GM13976 (cell line): Measurements from ENCODE around the gene MND1.

Experiments
- DNase-seq: peaks from one replicate; pipeline ENCODE4 v3.0.0; 2012; ENCODE audit warnings: low spot score
- in situ Hi-C: fragments of 300-500 bp; cut with MboI; formaldehyde crosslinking; loops from one replicate; pipeline ENCODE4 v1.12.0; 2022; ENCODE audit warnings: low sequenced_read_pairs, mixed read lengths, inconsistent platforms; ENCODE audit not compliant: unreplicated experiment
- TF ChIP-seq, protein P1 (sequence below): IDR thresholded peaks from 2 replicates; pipeline ENCODE4 v1.5.1; 2012; ENCODE audit warnings: borderline replicate concordance, mild to moderate bottlenecking; ENCODE audit not compliant: insufficient read depth; ENCODE audit errors: extremely low read depth, missing control alignments, control extremely low read depth

Gene MND1

DNA sequence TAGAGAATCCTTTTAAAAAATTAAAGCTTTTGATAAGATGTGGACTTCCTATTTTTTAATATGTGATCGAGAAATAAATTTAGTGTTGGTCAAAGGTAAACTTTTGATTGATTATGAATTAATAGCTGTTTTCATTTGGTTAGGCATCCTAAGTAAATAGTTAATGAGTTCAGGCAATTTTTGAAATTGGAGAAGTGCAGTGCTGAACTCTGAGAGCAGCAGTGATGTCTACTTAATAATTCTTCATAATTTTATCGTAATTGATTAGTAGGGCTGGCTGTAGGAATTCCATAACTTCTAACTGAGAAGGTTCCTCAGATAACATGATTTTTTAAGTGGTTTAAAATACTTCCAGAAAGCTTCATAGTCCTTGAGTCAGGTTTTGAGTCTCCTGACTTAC is 1.5 kb downstream of the MND1 start:
- DNase-seq = no peak
- in situ Hi-C loops = loop anchor here (10.0 kb wide), 1 partner anchor 289 kb away; no protein-coding TSS in a partner anchor
- TF ChIP-seq, protein P1, sequence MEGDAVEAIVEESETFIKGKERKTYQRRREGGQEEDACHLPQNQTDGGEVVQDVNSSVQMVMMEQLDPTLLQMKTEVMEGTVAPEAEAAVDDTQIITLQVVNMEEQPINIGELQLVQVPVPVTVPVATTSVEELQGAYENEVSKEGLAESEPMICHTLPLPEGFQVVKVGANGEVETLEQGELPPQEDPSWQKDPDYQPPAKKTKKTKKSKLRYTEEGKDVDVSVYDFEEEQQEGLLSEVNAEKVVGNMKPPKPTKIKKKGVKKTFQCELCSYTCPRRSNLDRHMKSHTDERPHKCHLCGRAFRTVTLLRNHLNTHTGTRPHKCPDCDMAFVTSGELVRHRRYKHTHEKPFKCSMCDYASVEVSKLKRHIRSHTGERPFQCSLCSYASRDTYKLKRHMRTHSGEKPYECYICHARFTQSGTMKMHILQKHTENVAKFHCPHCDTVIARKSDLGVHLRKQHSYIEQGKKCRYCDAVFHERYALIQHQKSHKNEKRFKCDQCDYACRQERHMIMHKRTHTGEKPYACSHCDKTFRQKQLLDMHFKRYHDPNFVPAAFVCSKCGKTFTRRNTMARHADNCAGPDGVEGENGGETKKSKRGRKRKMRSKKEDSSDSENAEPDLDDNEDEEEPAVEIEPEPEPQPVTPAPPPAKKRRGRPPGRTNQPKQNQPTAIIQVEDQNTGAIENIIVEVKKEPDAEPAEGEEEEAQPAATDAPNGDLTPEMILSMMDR = no peak

DNA sequence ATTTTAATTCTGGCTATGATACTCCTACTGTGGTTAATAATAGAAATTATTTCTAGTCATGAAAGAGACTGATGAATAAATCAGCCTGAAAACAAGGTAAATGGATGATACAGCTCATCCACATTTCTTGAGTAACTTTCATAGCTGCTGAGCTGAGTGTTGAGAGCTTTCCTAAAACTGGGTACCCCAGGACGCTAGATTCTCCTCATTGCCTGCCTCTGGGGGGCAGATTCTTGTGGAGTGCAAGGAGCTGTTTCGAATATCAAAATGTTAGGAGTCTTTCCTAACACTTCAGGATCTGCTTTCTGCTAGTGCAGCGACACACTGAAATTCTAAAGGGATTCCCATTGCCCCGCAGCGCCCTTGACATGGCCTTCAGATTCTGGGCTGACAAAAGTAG is 2.1 kb downstream of the MND1 start:
- DNase-seq = no peak
- TF ChIP-seq, protein P1 = no peak
- in situ Hi-C loops = loop anchor here (10.0 kb wide), 1 partner anchor 288 kb away; no protein-coding TSS in a partner anchor

DNA sequence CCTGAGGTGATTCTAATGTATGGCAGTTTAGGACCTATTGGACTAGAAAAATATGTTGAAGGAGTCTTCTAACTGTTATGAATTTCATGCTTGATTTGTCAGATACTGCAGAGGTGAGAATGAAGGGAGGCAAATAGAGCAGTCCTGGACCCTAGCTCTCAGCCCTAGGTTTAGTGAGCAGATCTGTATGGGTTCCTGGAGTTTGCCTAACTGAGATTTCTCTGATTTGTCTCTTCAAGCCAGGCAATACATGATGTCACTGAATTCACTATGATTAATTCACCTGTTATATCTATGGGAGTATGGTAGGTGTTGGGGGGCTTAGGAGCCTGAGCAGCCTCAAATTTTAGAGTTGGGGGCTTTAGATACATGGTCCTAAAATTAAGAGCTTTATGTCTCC is 2.6 kb downstream of the MND1 start:
- TF ChIP-seq, protein P1 = no peak
- no peak for DNase-seq
- in situ Hi-C loops = loop anchor here (10.0 kb wide), 1 partner anchor 288 kb away; no protein-coding TSS in a partner anchor

DNA sequence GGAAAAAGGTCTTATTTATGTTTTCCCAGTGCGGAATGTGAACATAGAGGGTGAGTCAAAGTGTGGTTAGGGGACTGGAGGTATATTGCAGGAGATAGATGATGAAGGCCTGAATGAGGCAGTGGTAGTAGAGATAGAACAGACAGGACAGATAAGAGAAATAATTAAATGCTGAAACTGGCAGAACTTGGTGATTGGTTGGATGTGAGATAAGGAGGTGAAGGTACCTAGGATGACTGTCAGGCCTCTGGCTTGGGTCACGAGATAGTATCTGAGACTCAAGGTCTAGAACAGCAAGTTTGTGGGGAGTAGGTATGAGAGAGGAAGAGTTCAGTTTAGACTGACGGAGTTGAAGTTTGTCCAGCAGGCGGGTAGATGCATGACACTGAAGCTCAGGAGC is 3.5 kb downstream of the MND1 start:
- in situ Hi-C loops = loop anchor here (10.0 kb wide), 1 partner anchor 287 kb away; no protein-coding TSS in a partner anchor
- DNase-seq = no peak

DNA sequence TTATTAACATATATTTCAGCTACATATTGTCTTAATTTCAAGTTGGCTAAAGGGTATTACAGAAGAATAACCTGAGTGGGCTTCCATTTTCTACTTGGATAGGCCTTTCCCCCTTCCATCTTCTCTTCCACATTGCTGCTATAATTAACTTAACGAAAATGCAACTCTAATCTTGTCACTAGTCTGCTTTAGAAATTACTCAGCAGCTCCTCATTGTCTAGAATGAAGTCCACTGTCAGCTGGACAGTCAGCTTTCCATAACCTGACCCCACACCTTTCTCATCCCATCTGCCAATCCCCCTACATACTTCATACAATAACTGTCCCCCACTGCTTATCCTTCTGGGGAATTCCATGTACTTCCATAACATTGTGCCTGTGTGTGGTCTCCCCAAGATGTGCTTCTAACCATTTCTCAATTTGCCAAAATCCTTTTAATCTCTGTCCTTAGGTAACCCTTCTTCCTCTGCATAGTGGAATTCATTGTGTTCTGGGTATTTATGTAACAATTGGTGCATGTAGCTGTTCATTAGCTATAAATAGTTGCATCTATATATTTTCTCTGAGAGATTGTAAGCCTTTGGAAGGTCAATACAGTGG is 4.8 kb downstream of the MND1 start:
- TF ChIP-seq, protein P1 = no peak
- no peak for DNase-seq
- in situ Hi-C loops = loop anchor here (10.0 kb wide), 1 partner anchor 285 kb away; no protein-coding TSS in a partner anchor

More for the DNA sequence above, 3.5 kb downstream of the MND1 start:
- TF ChIP-seq, protein P1 = no peak

DNA sequence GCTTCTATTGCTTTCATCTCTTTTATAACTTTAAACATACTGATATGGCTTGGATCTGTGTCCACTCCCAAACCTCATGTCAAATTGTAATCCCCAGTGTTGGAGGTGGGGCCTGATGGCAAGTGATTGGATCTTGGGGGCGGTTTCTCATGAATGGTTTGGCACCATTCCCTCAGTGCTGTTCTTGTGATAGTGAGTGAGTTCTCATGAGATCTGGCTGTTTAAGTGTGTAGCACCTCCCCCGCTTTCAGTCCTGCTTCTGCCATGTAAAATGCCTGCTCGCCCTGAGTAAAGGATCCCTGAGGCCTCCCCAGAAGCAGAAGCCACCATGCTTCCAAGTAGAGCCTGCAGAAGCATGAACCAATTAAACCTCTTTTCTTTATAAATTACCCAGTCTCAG is 17.7 kb downstream of the MND1 start:
- TF ChIP-seq, protein P1 = no peak
- in situ Hi-C loops = no loop called here
- DNase-seq = no peak

DNA sequence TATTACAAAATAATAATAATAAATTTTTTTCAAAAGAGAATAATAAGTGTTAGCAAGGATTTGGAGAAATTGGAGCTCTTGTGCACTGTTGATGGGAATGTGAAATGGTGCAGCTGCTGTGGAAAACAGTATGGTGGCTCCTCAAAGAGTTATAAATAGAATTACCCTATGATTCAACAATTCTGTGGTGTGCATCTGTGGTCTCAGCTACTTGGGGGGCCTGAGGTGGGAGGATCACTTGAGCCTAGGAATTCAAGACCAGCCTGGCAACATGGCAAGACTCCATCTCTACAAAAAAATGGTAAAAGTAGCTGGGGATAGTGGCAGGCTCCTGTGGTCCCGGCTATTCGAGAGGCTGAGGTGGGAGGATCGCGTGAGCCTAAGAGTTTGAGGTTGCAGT is 19.6 kb downstream of the MND1 start:
- in situ Hi-C loops = no loop called here
- TF ChIP-seq, protein P1 = no peak
- DNase-seq = no peak
